GM19397 (cell line): Measurements from ENCODE around the gene ZIC2.

Experiments
- ATAC-seq: cut with Tn5 transposase; IDR thresholded peaks from one replicate; pipeline ENCODE4 v1.9.1; 2021; ENCODE audit warnings: mild to moderate bottlenecking, moderate library complexity; ENCODE audit not compliant: unreplicated experiment

ZIC2 gene

GRCh38 chr13:99973163-99973807, 8.3 kb upstream of the ZIC2 start:
- no peak for ATAC-seq

- ATAC-seq: no peak
Observed at GRCh38 chr13:99973808-99974185, 7.8 kb upstream of the ZIC2 start.

- ATAC-seq: no peak
Observed at GRCh38 chr13:99974296-99974938, 7.2 kb upstream of the ZIC2 start.

GRCh38 chr13:99974939-99975561, 6.5 kb upstream of the ZIC2 start:
- ATAC-seq: no peak

- no peak for ATAC-seq
Observed at GRCh38 chr13:99975626-99976025, 6.0 kb upstream of the ZIC2 start.

GRCh38 chr13:99976575-99976974, 5.0 kb upstream of the ZIC2 start:
- ATAC-seq: no peak

- ATAC-seq: no peak
Observed at GRCh38 chr13:99977334-99977911, 4.2 kb upstream of the ZIC2 start.

- no peak for ATAC-seq
Observed at GRCh38 chr13:99977912-99978798, 3.4 kb upstream of the ZIC2 start.

GRCh38 chr13:99978799-99979452, 2.7 kb upstream of the ZIC2 start:
- ATAC-seq: no peak

GRCh38 chr13:99979453-99980200, 2.0 kb upstream of the ZIC2 start:
- no peak for ATAC-seq

GRCh38 chr13:99980201-99980823, 1.3 kb upstream of the ZIC2 start:
- ATAC-seq: no peak

GRCh38 chr13:99980824-99981734, 505 bp upstream of the ZIC2 start:
- no peak for ATAC-seq

- ATAC-seq: no peak
Observed at GRCh38 chr13:99982036-99982730, 599 bp downstream of the ZIC2 start.

- ATAC-seq: no peak
Observed at GRCh38 chr13:99982731-99983498, 1.3 kb downstream of the ZIC2 start.

GRCh38 chr13:99983499-99984401, 2.2 kb downstream of the ZIC2 start:
- no peak for ATAC-seq
